SIG-M5 (cell line): Measurements from ENCODE around the gene SCT.

Source experiments
- DNase-seq: peaks from one replicate; lab custom pipeline; 2025; lab: John Stamatoyannopoulos, UW

Gene SCT

DNA sequence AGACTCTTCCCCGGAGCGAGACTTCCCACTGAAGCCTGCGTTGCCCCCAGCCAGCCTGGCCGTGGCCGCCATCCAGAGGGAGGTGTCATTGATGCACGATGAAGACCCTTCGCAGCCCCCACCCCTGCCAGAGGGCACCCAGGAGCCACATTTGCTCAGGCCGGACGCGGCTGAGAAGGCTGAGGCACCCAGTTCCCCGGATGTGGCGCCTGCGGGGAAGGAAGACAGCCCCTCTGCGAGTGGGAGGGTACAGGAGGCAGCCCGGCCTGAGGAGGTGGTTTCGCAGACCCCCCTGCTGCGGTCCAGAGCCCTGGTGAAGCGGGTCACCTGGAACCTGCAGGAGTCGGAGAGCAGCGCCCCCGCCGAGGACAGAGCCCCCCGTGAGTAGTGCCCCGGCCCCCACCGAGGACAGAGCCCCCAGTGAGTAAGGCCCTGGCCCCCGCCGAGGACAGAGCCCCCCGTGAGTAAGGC is 17.6 kb downstream of the SCT start:
- DNase-seq = no peak

DNA sequence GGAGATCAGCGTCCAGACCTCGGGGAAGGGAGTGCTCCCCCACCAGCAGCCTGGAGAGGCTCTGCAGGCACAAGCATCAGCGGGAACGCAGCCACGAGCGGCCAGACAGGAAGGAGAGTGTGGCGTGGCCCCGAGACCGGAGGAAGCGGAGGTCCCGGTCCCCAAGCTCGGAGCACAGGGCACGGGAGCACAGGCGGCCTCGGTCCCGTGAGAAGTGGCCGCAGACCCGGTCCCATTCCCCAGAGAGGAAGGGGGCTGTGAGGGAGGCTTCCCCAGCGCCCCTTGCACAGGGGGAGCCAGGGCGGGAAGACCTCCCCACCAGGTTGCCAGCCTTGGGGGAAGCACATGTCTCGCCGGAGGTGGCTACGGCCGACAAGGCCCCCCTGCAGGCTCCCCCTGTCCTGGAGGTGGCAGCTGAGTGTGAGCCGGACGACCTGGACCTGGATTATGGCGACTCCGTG is 18.2 kb downstream of the SCT start:
- no peak for DNase-seq

DNA sequence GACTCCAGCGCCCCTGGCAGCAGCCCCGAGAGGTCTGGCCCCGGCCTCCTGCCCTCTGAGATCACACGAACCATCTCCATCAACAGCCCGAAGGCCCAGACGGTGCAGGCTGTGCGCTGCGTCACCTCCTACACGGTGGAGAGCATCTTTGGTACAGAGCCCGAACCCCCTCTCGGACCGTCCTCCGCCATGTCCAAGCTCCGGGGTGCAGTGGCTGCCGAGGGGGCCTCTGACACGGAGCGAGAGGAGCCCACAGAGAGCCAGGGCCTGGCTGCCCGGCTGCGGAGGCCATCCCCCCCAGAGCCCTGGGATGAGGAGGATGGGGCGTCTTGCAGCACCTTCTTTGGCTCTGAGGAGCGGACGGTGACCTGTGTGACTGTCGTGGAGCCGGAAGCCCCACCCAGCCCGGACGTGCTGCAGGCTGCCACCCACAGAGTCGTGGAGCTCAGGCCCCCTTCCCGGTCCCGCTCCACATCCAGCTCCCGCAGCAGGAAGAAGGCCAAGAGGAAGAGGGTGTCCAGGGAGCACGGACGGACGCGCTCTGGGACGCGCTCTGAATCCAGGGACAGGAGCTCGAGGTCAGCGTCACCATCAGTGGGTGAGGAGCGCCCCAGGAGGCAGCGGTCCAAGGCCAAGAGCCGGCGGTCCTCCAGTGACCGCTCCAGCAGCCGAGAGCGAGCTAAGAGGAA is 18.9 kb downstream of the SCT start:
- no peak for DNase-seq

- DNase-seq = no peak
Observed at GRCh38 chr11:607020-607780, 19.8 kb downstream of the SCT start.

GRCh38 chr11:606245-606644 is 20.7 kb downstream of the SCT start:
- DNase-seq = no peak

DNA sequence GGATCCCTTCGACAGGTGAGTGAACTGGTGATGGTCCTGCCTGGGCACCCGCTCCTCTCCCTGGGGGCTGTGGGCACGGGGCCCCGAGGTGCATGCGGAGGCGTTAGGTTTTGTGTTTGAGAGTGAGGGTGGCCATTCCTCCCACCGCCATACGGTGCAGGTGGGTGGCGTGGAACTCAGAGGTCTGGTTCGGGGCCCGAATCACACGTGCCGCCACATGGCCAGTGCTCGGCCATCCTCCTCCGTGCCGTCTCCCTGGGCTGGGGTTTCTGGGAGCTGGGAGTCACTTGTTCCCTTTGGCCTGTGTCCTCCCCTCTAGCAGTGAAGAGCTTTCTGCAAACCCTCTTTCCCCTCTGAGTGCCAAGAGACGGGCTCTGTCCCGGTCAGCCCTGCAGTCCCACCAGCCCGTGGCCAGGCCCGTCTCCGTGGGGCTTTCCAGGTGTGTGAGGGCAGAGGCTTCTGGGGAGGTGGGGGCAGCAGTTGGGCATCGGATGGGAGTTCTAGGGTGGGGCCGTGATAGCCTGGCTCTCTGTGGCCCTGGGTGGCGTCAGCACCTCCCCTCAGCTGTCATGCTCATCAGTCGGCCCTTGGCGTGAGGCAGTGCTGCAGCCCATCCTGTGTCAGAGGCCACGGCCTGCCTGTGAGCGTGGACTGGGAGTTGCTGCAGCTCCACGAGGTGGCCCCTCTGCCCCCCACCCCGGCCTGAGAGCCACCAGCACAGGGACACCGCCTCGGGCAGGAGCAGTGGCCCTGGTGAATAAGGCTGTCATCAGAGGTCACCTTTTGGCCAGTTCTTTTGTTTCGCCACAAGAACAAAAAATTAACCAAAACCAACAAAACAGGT is 21.5 kb downstream of the SCT start:
- no peak for DNase-seq

DNA sequence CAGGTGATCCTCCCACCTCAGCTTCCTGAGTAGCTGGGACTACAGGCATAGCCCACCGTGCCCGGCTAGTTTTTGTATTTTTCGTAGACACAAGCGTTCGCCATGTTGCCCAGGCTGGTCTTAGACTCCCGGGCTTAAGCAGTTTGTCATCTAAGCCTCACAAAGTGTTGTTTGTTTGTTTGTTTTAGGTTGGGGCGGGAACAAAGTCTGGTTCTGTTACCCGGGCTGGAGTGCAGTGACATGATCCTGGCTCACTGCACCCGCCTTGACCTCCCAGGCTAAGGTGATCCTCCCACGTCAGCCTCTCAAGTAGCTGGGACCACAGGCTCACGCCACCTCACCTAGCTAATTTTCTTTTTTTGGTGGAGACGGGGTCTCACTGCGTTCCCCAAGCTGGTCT is 23.8 kb downstream of the SCT start:
- no peak for DNase-seq

- no peak for DNase-seq
Observed at GRCh38 chr11:601573-602245, 25.3 kb downstream of the SCT start.

DNA sequence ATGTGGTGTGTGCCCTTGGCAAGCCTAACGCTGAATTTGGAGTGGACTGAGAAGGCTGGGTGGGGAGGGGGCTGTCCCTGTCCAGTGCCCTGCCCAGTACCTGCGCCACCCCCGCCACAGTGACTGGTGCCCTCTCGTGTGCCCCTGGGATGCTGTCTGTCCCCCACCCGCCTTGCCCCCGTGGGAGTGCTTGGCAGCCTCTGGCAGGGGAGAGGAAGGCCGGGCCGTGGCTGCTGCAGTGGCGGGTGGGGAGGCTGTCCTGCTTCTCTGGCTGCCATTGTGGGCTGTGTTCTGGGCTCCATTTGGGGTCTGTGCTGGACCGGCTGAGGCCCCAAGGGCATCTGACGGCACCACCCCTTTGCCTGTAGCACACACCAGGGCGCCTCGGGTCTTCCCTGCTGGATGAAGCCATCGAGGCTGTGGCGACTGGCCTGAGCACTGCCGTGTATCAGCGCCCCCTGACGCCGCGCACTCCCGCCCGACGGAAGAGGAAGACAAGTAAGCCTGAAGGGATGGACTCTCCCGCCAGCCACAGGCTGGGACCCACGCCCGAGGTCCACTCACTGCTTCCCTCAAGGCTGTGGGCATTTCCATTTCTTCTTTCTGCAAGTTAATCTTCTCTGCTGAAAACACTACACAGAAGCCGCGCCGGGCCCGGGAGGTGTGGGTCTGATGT is 28.8 kb downstream of the SCT start:
- no peak for DNase-seq

GRCh38 chr11:597166-597725 is 29.7 kb downstream of the SCT start:
- DNase-seq = no peak

DNA sequence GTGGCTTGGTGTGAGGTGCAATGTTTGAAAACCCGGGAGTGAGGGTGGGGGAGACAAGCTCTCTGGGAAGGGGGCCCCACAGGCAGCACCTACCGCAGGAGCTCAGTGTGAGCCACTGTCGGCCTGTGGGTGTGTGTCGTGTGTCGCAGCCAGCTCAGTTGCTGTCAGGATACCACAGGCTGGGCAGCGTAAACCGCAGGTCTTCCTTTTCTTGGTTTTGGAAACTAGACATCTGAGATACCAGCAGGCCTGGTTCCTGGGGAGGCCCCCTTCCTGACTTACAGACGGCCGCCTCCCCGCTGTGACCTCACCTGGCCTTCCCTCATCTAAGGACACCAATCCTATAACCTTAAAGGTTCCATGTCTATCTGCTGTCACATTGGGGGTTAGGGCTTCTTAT is 30.6 kb downstream of the SCT start:
- DNase-seq = no peak

- DNase-seq = no peak
Observed at GRCh38 chr11:595400-595799, 31.6 kb downstream of the SCT start.

- DNase-seq = no peak
Observed at GRCh38 chr11:593347-593746, 33.6 kb downstream of the SCT start.

DNA sequence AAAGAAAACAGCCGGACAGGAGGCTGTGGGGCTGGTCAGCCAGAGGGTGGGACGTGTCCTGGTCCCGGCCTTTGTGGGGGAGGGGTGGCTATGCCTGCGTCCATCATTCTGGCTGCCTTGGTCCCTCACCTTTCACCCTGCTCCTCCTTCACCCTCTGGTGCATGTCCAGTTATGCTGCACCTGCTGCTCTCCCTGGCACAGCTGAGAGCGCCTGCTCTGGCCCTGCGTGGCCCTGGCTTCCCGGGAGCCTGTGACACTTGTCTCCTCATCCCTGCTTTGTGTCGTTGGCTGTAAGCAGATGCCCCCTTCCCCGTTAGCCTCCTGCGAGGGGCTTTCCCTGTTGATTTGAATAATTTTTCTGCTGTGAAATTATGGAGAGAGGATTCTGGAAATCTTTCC is 34.1 kb downstream of the SCT start:
- no peak for DNase-seq

DNA sequence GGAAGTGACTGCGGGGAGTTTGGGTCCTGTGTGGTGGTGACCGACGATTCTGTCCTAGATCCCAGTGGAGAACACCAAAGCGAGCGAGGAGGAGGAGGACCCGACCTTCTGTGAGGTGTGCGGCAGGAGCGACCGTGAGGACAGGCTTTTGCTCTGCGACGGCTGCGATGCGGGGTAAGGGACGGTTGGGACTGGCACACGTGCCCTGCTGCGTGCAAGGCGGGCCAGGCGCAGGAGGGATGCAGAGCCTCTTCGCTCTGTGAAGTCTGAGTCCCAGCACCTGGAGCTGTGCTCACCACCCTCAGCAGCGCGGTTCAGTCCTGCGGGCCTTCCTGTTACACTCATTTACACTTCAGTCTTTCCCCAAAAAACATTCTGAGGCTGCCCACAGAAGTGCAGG is 34.5 kb downstream of the SCT start:
- DNase-seq = no peak

- no peak for DNase-seq
Observed at GRCh38 chr11:590997-591396, 36.0 kb downstream of the SCT start.

DNA sequence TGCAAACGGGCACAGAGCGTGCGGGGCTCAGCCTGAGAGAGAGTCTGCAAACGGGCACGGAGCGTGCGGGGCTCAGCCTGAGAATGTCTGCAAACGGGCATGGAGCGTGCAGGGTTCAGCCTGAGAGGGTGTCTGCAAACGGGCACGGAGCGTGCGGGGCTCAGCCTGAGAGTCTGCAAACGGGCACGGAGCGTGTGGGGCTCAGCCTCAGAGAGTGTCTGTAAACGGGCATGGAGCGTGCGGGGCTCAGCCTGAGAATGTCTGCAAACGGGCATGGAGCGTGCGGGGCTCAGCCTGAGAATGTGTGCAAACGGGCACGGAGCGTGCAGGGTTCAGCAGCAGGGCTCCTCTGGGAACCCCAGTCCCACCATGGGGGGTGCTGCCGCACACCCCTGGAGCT is 37.2 kb downstream of the SCT start:
- no peak for DNase-seq

- DNase-seq = peak; percentile 74
Observed at GRCh38 chr11:587978-588380, 39.0 kb downstream of the SCT start.

DNA sequence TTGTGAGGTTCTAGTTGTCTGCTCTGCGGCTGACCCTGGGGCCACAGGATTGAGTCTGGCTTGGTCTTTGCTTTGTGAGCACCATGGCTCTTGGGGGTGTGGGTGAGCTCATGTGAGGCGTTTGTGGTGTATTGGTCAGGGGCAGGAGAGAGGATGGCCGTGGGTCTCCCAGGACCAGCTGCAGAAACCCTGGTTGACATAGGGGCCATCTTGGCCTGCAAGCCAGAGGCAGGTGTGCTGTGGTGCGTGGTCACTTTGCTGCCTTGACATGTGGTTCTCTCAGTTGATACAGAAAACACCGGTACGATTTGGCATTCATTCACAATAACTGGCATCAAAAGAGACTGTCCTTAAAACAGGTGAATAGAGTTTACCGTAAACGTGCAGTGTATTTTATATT is 39.4 kb downstream of the SCT start:
- DNase-seq = no peak

- no peak for DNase-seq
Observed at GRCh38 chr11:586376-587316, 40.3 kb downstream of the SCT start.
